Glomerular visceral epithelial cell (primary cell): ENCODE data around the gene VAMP8.
"Not testable (repeated sequence)": the region's sequence is repeated elsewhere in the genome, so short reads cannot be mapped to it uniquely, and the experiment has no call there.

Experiments used
- DNase-seq: peaks from one replicate; pipeline ENCODE4 v3.0.0-alpha.2; 2016; ENCODE audit errors: extremely low spot score

The VAMP8 gene

GRCh38 chr2:85579266-85579935, 2.0 kb downstream of the VAMP8 start:
- DNase-seq = no peak

GRCh38 chr2:85580206-85580605, 2.8 kb downstream of the VAMP8 start:
- DNase-seq = no peak

GRCh38 chr2:85582492-85582891, 5.1 kb downstream of the VAMP8 start:
- no peak for DNase-seq

- DNase-seq = no peak
Observed at GRCh38 chr2:85583667-85584353, 6.4 kb downstream of the VAMP8 start.

GRCh38 chr2:85584354-85584856, 7.0 kb downstream of the VAMP8 start, which contains the start of gene VAMP5:
Gene VAMP5 (plus strand): TSS chr2:85584431. CDS start chr2:85584491, 60 bp downstream.
- no peak for DNase-seq

- peak; percentile 77 for DNase-seq
Observed at GRCh38 chr2:85584857-85585780, 7.7 kb downstream of the VAMP8 start.

- DNase-seq = peak; percentile 25
Observed at GRCh38 chr2:85585781-85586105, 8.4 kb downstream of the VAMP8 start.

- DNase-seq = no peak
Observed at GRCh38 chr2:85588236-85588635, 10.8 kb downstream of the VAMP8 start.

- DNase-seq = no peak
Observed at GRCh38 chr2:85588645-85589044, 11.3 kb downstream of the VAMP8 start.

GRCh38 chr2:85589181-85589580, 11.8 kb downstream of the VAMP8 start:
- no peak for DNase-seq

- DNase-seq = peak; percentile 47
Observed at GRCh38 chr2:85589982-85590791, 12.8 kb downstream of the VAMP8 start.

GRCh38 chr2:85590950-85591349, 13.6 kb downstream of the VAMP8 start:
- DNase-seq = no peak

GRCh38 chr2:85591563-85591962, 14.2 kb downstream of the VAMP8 start:
- no peak for DNase-seq

- DNase-seq = not testable (repeated sequence)
Observed at GRCh38 chr2:85592299-85592698, 14.9 kb downstream of the VAMP8 start.

GRCh38 chr2:85593023-85593422, 15.6 kb downstream of the VAMP8 start:
- DNase-seq = no peak

- DNase-seq = no peak
Observed at GRCh38 chr2:85594715-85595300, 17.4 kb downstream of the VAMP8 start.

GRCh38 chr2:85595301-85596025, 18.1 kb downstream of the VAMP8 start, which contains the start of gene RNF181:
Gene RNF181 (plus strand): TSS chr2:85595745. CDS start chr2:85595764, 19 bp downstream.
- peak; percentile 95 for DNase-seq

GRCh38 chr2:85596026-85596333, 18.6 kb downstream of the VAMP8 start:
- DNase-seq = peak; percentile 25

- no peak for DNase-seq
Observed at GRCh38 chr2:85596486-85597143, 19.2 kb downstream of the VAMP8 start.

- DNase-seq = no peak
Observed at GRCh38 chr2:85597241-85597640, 19.9 kb downstream of the VAMP8 start.
